SK-N-SH treated with all-trans-retinoic acid at 6 μM for 48 hours (cell line): ENCODE data around the gene R3HDM1.
"Not testable (repeated sequence)": the region's sequence is repeated elsewhere in the genome, so short reads cannot be mapped to it uniquely, and the experiment has no call there.

ENCODE experiments used
- OSR1 ChIP-seq: fragments of 250-450 bp; sonication (Bioruptor Pico); IDR thresholded peaks from 2 replicates; pipeline ENCODE4 v1.8.0; 2022; ENCODE audit warnings: moderate library complexity, mild to moderate bottlenecking, inconsistent platforms
- SNAI2 ChIP-seq: fragments of 250-450 bp; sonication (Bioruptor Pico); IDR thresholded peaks from 2 replicates; pipeline ENCODE4 v1.5.0; 2020; ENCODE audit warnings: mild to moderate bottlenecking, moderate library complexity
- ZFP30 ChIP-seq: fragments of 450-650 bp; formaldehyde crosslinking; IDR thresholded peaks from 2 replicates; pipeline ENCODE4 v1.5.0; 2022; ENCODE audit warnings: mild to moderate bottlenecking, moderate library complexity
- ZNF565 ChIP-seq: fragments of 450-650 bp; formaldehyde crosslinking; conservative IDR thresholded peaks from 2 replicates; pipeline ENCODE4 v1.5.0; 2020; ENCODE audit warnings: low read depth, mild to moderate bottlenecking, moderate library complexity

GRCh38 chr2:135715086-135715485 lies 183.8 kb downstream of the R3HDM1 start:
- TF ChIP-seq ZFP30 (CRISPR knock-in tag); SNAI2 (CRISPR knock-in tag); ZNF565 (CRISPR knock-in tag); OSR1: not testable (repeated sequence)
